Suprapubic skin (tissue), 3 donors: ENCODE results near the gene TVP23B.

Source experiments
- CTCF ChIP-seq, 2 donors: fragments of 200-600 bp in 1 of 2; fragments of 450-650 bp in 1 of 2; sonication (generic) in 1 of 2; IDR thresholded peaks; one replicate each; pipeline ENCODE4 v1.5.1; 2016 to 2019; ENCODE audit warnings: antibody characterized with exemption in 2 of 2, mild to moderate bottlenecking in 1 of 2, moderate library complexity in 1 of 2
- EP300 ChIP-seq: sonication (generic); formaldehyde crosslinking; IDR thresholded peaks from one replicate; pipeline ENCODE4 v1.6.1; 2017; ENCODE audit warnings: antibody characterized with exemption
- POLR2A ChIP-seq, 2 donors: fragments of 450-650 bp; IDR thresholded peaks; one replicate each; pipeline ENCODE4 v1.6.1; 2017; ENCODE audit warnings: antibody characterized with exemption in 2 of 2, mild to moderate bottlenecking in 2 of 2, moderate library complexity in 2 of 2

GRCh38 chr17:18772471-18772870 lies 8.5 kb upstream of the TVP23B start:
- no peak for TF ChIP-seq CTCF (IDR thresholded peaks at IDR 0.05)
- no peak for TF ChIP-seq EP300
- TF ChIP-seq POLR2A (IDR thresholded peaks at IDR 0.05): no peak
